GM19351 (cell line): Measurements from ENCODE around the gene GDI1.

Experiments used
- ATAC-seq: cut with Tn5 transposase; IDR thresholded peaks from one replicate; pipeline ENCODE4 v1.9.1; 2021; ENCODE audit warnings: mild to moderate bottlenecking, moderate library complexity; ENCODE audit not compliant: unreplicated experiment

GDI1 gene

GRCh38 chrX:154458954-154459778, 22.2 kb downstream of the GDI1 start:
- ATAC-seq: no peak

GRCh38 chrX:154459832-154460231, 22.9 kb downstream of the GDI1 start:
- no peak for ATAC-seq

DNA sequence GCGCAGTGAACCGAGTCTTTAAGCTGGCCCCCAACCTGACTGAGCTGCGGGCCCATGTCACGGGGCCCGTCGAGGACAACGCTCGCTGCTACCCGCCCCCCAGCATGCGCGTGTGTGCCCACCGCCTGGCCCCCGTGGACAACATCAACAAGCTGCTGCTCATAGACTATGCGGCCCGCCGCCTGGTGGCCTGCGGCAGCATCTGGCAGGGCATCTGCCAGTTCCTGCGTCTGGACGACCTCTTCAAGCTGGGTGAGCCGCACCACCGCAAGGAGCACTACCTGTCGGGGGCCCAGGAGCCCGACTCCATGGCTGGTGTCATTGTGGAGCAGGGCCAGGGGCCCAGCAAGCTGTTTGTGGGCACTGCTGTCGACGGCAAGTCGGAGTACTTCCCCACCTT, 23.4 kb downstream of the GDI1 start:
- no peak for ATAC-seq

- no peak for ATAC-seq
These were observed 25.4 kb downstream of the GDI1 start for GRCh38 chrX:154462396-154462795.

- no peak for ATAC-seq
These were observed 26.8 kb downstream of the GDI1 start for GRCh38 chrX:154463611-154464220.

GRCh38 chrX:154464806-154465365, 27.9 kb downstream of the GDI1 start:
- ATAC-seq: no peak

GRCh38 chrX:154465601-154466000, 28.6 kb downstream of the GDI1 start:
- no peak for ATAC-seq

- ATAC-seq: no peak
These were observed 29.1 kb downstream of the GDI1 start for GRCh38 chrX:154466036-154466435.

GRCh38 chrX:154466907-154467306, 30.0 kb downstream of the GDI1 start:
- no peak for ATAC-seq

- no peak for ATAC-seq
These were observed 30.6 kb downstream of the GDI1 start for GRCh38 chrX:154467556-154467955.

DNA sequence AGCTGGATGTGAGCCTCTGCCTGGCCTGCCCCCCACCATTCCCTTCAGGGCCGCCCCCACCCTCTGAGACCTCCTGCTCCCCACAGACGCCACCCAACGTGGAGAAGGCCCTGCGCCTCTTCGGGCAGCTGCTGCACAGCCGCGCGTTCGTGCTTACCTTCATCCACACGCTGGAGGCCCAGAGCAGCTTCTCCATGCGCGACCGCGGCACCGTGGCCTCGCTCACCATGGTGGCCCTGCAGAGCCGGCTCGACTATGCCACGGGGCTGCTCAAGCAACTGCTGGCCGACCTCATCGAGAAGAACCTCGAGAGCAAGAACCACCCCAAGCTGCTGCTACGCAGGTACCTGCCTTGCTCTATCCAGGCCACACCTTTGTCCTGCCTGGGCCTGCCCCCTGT, 31.3 kb downstream of the GDI1 start:
- no peak for ATAC-seq

DNA sequence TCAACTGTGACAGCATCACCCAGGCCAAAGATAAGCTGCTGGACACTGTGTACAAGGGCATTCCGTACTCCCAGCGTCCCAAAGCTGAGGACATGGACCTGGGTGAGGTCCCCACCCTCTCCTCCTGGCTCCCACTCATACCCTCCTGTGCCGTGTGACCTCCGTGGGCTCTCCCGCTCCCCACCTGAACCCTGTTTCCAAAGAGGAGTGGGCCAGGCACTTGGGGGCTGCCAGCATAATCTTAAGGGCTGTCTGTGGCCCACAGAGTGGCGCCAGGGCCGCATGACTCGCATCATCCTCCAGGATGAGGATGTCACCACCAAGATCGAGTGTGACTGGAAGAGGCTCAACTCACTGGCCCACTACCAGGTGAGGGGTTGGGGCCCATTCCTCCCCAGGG, 32.2 kb downstream of the GDI1 start:
- ATAC-seq: no peak

DNA sequence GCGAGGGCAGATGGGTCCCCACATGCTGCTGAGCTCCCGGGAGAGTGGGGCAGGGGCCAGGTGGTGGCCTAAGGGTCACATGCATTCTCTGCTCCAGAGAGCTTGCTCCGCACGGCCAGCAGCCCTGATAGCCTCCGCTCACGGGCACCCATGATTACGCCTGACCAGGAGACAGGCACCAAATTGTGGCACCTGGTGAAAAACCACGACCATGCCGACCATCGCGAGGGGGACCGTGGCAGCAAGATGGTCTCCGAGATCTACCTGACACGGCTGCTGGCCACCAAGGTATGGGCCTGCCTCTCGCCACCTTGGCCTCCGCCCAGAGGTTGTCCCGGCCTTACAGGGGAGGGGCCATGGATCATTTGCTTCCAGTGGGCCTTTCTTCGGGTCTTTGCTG, 32.9 kb downstream of the GDI1 start:
- no peak for ATAC-seq

- no peak for ATAC-seq
These were observed 33.5 kb downstream of the GDI1 start for GRCh38 chrX:154470434-154470833.

DNA sequence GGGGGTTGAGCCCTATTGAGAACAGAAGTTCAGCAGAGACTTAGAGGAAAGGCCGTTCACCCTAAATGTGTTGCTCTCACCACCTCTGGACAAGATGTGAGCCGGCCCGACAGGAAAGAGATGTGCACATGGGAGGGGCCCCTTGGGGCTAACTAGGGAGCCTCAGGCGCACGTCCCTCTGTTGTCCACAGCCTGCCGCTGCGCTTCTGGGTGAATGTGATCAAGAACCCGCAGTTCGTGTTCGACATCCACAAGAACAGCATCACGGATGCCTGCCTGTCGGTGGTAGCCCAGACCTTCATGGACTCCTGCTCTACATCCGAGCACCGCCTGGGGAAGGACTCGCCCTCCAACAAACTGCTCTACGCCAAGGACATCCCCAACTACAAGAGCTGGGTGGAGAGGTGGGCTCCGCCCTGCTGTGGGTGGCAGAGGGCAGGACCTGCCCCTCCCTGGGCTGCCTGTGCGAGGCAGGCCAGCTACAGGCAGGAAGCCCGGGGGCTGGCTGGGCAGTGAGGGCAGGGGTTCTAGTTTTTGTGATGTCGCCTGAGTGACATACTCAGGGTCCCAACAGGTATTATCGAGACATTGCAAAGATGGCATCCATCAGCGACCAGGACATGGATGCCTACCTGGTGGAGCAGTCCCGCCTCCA, 34.1 kb downstream of the GDI1 start:
- ATAC-seq: no peak

GRCh38 chrX:154471839-154472684, 35.1 kb downstream of the GDI1 start:
- ATAC-seq: no peak

DNA sequence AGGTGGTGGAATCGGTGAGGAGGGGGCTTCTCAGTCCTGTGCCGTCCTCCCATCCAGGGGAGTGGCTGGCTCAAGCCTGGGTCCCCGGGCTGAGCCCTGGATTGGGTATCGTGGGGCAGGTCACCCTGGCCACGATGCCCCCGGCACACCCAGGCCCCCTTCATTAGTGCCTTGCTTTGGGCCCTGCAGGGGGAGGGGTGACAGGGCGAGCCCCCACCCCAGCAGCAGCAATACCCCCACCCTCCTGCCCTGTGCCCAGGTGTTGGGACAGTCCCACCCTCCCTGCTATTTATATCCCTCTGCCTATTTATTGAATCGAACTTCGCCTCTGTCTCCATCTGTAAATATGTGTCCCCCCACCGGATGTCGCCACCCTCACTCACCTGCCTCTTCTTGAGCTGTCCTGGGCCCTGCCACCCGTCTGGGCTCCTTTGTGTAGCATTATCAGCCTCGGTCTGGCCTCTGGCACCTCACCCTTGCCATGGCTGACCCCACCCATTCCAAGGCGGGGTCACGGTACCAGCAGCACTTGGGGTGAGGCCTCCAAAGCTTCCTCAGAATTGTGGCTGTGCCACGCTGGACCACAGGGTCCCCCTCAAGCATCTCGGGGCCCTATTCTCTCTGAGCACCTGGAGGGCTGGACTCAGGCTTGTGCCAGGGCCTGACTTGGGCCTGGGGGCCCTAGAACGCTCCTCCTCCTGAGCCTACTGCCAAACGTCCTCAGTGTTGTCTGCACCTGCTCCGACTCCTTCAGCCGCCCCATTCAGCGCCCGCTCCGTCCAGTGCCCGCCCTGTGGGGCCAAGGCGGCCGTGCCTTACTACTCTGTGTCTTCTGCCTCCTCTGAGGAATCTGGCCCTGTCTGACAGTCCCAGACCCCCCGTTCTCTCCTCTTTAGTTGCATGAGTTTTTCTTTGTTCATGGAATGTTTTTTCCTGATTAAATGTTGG, 36.0 kb downstream of the GDI1 start:
- ATAC-seq: no peak

DNA sequence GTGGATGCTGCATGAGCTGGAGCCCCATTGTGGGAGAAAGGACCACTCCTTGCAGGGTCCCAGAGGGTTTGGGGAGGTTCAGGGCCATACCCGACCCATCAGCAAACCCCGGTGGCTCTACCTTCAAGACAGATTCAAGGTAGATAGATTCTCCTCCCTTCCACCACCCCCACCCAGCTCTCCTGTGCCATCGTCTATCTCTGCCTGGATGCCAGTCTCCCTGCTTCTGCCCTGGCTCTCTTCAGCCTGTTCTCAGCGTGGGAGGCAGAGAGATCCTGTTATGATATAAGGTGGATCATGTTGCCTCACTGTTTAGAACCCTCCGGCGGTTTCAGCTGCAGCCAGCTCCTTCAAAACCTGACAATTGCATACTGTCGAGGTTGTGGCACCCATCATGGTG, 36.7 kb downstream of the GDI1 start:
- ATAC-seq: no peak

GRCh38 chrX:154476821-154477220, 39.9 kb downstream of the GDI1 start:
- ATAC-seq: no peak
